Activated naive CD8-positive, alpha-beta T cell treated with anti-CD3 and anti-CD28 coated beads, Interleukin-2, amount 50 U/mL, for 16 hours (primary cell): ENCODE results near the gene TMEM232.

Source experiments
- DNase-seq: peaks from one replicate; pipeline ENCODE4 v3.0.0-alpha.2; 2020; ENCODE audit warnings: low read depth, low spot score

TMEM232 gene

DNA sequence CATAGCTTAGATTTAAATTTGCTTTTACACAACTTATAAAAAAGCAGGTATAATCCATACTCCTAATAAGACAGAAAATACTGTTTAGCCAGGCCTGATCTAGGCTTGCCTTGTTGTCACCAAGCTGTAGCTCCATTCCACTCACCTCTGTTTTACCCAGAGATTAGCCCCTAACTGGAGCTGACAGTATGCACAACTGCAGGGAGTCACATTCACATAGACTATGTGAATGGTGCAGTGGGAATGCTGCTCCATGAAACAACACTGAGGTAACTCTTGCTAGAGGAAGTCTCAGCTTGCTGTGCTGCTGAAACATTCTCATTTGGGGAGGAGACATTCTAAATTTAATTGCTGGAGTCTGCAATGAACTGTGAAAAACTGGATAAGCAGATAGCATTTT, 209.1 kb downstream of the TMEM232 start:
- DNase-seq: no peak

- no peak for DNase-seq
Observed at GRCh38 chr5:110514030-110514429, 212.4 kb downstream of the TMEM232 start.

DNA sequence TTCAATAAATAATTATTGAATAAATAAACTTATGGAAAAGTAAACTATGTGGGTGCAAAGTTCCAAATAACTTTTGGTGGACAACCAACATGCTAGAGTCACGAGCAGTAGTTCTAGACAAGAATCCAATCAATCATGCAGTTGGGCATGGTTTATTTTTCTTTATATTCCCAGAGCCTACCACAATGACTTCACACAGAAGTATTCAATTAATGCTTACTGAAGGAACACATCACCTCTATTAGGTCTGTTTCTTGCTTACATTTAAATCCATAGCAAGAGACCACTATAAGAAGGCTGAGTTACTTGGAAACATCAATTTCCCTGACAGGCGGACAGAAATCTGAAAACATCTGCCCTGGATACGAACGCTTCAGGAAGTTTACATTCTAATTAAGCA, 214.2 kb downstream of the TMEM232 start:
- no peak for DNase-seq

GRCh38 chr5:110510146-110510545, 216.3 kb downstream of the TMEM232 start:
- DNase-seq: no peak

DNA sequence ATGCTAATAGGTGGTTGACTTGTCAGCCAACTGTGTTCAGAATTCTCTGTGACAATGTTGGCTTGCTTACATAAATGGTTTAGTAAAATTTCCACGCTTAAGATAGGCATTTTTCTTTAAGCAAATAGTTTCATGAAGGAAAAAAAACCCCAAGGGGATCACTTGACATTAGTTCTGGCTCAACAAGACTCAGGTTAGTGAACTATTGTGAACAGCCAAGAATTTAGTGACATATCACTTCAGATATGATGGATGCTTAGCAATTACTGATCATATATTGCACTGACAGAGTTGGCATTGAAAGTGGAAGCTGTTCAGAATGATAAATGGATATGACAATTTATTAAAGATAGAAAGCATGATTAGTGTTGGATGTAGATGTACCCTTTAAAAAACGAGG, 218.5 kb downstream of the TMEM232 start:
- DNase-seq: no peak

DNA sequence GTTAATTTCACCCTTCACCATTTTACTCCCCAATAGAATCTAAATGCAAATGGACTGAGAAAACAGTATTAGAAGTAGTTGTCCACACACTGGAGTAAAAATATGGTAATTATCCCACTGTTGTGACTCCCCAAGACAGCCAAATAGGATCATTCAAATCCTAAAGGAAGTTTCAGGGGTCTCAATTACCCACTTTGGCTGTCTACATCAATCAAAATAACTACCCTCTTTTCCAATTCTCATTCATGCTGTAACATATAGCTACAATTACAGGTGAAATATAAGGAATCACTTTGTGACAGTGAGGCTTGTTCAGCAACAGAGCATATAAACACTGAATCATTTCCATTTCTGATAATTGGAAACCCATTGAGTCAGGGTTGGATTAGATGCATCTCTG, 220.1 kb downstream of the TMEM232 start:
- DNase-seq: no peak

DNA sequence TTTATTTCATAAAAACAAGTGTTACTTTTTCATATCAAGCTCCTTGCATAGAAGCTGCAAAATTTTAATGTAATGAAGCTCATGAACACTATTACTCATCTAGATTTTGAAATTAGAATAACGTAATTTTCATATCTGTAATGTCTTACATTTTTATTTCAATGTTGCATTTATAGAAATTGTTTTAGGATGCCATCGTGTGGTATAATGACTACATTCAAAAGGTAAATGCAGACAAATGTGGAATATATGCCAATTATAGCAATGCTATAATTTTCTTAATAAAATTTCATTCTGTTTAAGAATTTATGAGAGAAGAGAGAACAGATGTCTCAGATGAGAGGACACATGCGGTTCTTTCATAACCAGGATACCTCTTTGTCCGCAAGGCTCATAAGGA, 230.2 kb downstream of the TMEM232 start:
- no peak for DNase-seq

DNA sequence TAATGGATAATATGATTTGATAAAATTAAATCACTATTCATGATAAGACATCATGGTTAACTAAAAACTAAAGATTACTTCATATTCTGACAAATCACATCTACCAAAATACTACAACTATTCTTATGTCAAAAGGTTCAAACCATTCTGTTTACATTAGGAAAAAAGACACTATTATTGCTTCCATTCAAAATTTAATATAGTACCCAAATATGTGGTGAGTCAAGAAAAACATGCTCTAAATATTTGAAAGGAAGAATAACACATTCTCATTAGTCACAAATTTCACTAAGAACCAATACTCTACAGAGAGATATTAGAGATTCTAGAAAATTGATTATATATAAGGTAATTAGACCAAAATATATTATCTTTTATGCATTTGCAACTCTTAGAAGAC, 234.0 kb downstream of the TMEM232 start:
- DNase-seq: no peak

DNA sequence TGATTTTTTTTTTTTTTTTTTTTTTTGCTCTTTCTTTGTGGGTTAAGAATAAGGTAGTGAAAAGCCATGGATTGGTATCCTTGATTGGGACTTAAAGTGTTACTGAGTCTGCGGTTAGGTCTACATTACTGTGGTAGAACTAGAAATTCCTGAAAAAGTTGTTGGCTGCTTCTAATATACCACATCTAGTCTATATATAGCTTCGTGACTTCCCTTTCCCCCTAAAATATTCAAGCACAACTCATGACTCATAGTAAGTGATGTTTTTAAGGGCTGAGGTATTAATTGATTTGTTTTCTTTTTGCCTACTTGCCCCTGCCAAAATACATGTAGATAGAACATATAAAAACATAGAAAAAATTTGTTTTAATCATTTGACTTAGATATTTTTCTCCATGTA, 247.6 kb downstream of the TMEM232 start:
- no peak for DNase-seq

DNA sequence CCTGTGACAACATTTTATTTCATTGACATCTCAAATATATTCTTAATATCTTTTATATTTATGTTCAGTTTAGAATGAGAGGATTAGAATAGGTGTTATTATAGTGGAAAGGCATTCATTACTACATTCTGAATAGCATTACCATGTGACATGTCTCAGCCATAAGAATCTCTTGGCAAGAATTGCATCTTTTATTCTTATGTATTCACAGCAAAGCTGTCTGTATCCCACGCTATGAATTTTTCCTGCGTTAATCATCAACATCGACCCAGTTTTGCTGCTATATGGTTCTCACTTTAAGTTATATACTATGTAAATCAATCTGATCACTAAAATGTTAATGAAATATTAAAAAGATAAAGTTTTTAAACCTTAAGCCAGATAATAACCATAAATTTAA, 248.6 kb downstream of the TMEM232 start:
- DNase-seq: no peak

DNA sequence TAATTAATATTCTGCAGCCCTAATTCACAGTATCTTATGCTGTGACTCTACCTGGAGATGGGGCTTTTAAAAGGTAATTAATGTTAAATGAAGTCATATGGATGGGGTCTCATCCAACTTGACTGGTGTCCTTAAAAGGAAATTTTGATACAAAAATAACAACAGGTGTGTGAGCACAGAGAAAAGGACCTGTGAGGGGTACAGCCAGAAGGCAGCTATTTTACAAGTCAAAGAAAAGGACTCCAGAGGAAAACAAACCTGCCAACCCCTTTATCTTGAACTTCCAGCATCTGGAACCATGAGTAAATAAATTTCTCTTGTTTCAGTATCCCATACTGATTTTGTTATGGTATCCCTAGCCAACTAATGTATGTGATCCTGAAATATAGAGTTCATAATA, 250.3 kb downstream of the TMEM232 start:
- DNase-seq: no peak

GRCh38 chr5:110475529-110475928, 250.9 kb downstream of the TMEM232 start:
- no peak for DNase-seq

GRCh38 chr5:110469486-110469885, 257.0 kb downstream of the TMEM232 start:
- DNase-seq: no peak

- DNase-seq: no peak
Observed at GRCh38 chr5:110463106-110463505, 263.4 kb downstream of the TMEM232 start.

- DNase-seq: no peak
Observed at GRCh38 chr5:110460837-110461236, 265.6 kb downstream of the TMEM232 start.

DNA sequence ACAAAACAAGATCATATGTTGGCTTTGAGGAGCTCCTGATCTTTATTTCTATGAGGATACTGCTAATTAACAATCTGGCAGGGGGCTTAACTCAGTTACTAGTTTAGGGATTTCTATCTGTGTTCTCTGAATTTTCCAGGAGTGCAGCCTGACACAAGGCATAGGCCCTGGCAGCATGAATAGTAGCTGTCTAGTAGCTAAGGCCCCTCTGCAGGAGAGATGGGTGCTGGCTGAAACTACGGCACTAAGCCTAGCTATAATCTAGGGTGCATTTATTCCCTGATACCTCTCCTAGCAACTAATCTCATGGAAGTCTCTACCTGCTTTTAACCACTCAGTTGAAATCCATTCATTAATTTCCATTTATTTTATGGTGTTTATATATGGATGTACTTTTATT, 268.2 kb downstream of the TMEM232 start:
- no peak for DNase-seq

GRCh38 chr5:110442856-110443255, 283.6 kb downstream of the TMEM232 start:
- DNase-seq: no peak

GRCh38 chr5:110441035-110441434, 285.4 kb downstream of the TMEM232 start:
- DNase-seq: no peak

DNA sequence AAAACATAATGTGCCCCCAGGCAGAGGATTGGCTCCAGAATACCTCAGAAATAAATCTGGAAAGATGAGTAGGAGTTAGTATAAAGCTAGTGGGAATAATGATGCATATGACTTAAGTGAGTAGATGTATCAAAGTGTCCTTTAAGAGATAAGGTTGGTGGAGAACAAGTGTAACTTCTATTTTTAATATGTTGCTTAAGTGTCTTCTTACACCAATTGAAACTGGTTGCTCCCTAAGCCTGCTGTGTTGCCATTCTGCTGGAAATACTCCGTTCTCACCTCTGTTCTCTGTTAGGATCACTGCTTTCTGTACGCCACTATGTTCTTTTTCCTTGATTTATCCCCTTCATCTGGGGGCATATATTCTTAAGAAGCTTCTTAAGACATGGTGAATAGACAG, 286.4 kb downstream of the TMEM232 start:
- no peak for DNase-seq

GRCh38 chr5:110439296-110439695, 287.2 kb downstream of the TMEM232 start:
- DNase-seq: no peak

DNA sequence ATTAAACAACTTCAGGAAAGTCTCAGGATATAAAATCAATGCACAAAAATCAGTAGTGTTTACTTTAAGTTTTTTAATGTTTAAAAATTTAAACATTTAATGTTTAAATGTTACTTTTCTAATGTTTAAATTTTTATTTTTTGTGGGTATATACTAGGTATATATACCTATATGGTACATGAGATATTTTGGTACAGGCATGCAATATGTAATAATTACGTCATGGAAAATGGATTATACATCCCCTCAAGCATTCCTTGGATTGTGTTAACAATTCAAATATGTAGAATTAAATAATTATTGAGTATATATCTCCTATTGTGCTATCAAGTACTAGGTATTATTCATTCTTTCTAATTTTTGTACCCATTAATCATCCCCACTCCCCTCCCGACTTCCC, 291.3 kb downstream of the TMEM232 start:
- DNase-seq: no peak

DNA sequence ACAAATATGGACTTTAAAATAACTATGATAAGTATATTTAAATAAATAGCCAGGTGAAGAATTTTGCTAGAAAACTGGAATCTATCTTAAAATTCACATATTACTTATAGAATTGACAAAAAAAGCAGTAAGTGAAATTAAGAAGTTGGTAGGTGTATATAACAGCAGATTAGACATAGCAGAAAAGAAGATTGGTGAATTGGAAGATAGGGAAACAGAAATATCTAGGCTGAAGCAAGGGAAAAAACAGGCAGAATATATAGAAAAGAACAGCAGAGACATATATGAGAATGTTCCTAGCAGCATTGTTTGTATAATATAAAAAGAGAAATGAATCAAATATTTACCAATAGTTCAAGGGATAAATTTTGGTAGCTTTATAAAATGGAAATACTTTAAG, 294.9 kb downstream of the TMEM232 start:
- no peak for DNase-seq

GRCh38 chr5:110414360-110414759, 312.1 kb downstream of the TMEM232 start:
- DNase-seq: no peak

DNA sequence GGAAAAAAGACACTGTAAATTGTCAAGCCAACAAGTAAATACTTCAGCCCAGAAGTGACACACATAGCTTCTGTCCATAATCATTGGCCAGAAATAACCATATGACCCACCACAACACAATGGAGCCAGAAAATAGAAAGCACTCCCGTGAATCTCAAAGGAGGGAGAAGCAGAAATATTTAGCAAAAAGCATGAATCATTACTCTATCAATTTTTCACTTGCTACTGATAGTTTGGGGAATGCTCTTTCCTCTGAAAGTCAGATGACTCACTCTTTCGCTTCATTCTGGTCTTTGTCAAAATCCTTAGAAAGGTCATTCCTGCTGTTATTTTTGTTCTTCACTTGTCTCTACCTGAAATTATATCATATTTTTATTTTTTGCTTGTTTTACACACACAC, 312.6 kb downstream of the TMEM232 start:
- no peak for DNase-seq

DNA sequence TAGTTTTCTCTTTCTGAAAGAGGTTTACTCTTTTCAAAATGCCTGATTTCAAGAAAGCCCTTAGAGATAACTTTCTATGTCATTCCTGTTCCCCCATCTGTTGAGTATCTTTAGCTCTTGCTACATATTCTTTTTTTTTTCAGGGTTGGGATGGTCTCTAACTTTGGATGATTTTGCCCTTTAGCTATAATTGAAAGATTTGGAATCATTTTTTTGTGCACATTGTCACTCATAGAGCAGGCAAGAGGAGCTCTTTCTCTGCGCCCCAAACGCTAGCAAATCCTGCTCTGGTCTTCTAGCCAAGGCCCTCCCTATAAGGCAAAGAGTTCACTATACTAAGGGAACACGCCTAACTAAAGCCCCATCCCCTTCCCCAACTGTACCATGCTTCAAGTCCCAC, 316.9 kb downstream of the TMEM232 start:
- DNase-seq: no peak
